Mesenchymal stem cell (in vitro differentiated cells and primary cell): ENCODE measurements around the gene CCNK.

ENCODE experiments used
- DNase-seq: peaks from one replicate; pipeline ENCODE4 v3.0.0-alpha.2; 2013
- H2AFZ ChIP-seq: one replicate; pipeline ENCODE4 v1.6.1; 2013; ENCODE audit warnings: low read depth, mild to moderate bottlenecking, control low read depth, inconsistent platforms, low read length, moderate library complexity
- H2AK5ac ChIP-seq: 2 replicates; pipeline ENCODE4 v1.6.1; 2013; ENCODE audit warnings: low read length, moderate library complexity, mild to moderate bottlenecking, inconsistent platforms; ENCODE audit not compliant: severe bottlenecking
- H2BK120ac ChIP-seq: one replicate; pipeline ENCODE4 v1.6.1; 2013; ENCODE audit warnings: low read depth, mild to moderate bottlenecking, inconsistent platforms, low read length, moderate library complexity
- H2BK12ac ChIP-seq, 2 experiments: one replicate each; pipeline ENCODE4 v1.6.1; 2013; ENCODE audit warnings: inconsistent platforms in 2 of 2, low read length in 2 of 2, mild to moderate bottlenecking in 2 of 2, moderate library complexity in 2 of 2, control low read depth in 1 of 2
- H2BK15ac ChIP-seq: one replicate; pipeline ENCODE4 v1.6.1; 2013; ENCODE audit warnings: mild to moderate bottlenecking, low read depth, inconsistent platforms; ENCODE audit not compliant: poor library complexity, severe bottlenecking
- H2BK5ac ChIP-seq: 2 replicates; pipeline ENCODE4 v1.6.1; 2013; ENCODE audit warnings: low read depth, mild to moderate bottlenecking, low read length, control low read depth, inconsistent platforms; ENCODE audit not compliant: poor library complexity, severe bottlenecking
- H3K14ac ChIP-seq, 2 experiments: one replicate each; pipeline ENCODE4 v1.6.1; 2013; ENCODE audit warnings: inconsistent platforms in 2 of 2, low read length in 2 of 2, control low read depth in 1 of 2, mild to moderate bottlenecking in 1 of 2, moderate library complexity in 1 of 2
- H3K18ac ChIP-seq, 2 experiments: one replicate each; pipeline ENCODE4 v1.6.1; 2013; ENCODE audit warnings: inconsistent platforms in 2 of 2, low read length in 2 of 2, control low read depth in 1 of 2, low read depth in 1 of 2, mild to moderate bottlenecking in 1 of 2
- H3K23ac ChIP-seq, 2 experiments: one replicate each; pipeline ENCODE4 v1.6.1; 2013; ENCODE audit warnings: inconsistent platforms in 2 of 2, low read length in 2 of 2, mild to moderate bottlenecking in 2 of 2, moderate library complexity in 2 of 2, control low read depth in 1 of 2
- H3K27ac ChIP-seq: 2 replicates; pipeline ENCODE4 v1.5.1; 2013; ENCODE audit warnings: mild to moderate bottlenecking, moderate library complexity, low read length, control low read depth, inconsistent platforms; ENCODE audit not compliant: poor library complexity, severe bottlenecking
- H3K27me3 ChIP-seq, 2 experiments: 2 replicates each; pipeline versions ENCODE4 v1.6.1 to v1.7.0; 2013; ENCODE audit warnings: low read length in 2 of 2, mild to moderate bottlenecking in 2 of 2, moderate library complexity in 2 of 2, control low read depth in 1 of 2, inconsistent platforms in 1 of 2; ENCODE audit not compliant: control insufficient read depth in 1 of 2, insufficient read depth in 1 of 2
- H3K36me3 ChIP-seq, 2 experiments: 2 replicates each; pipeline versions ENCODE4 v1.6.1 to v1.7.0; 2013; ENCODE audit warnings: low read length in 2 of 2, control low read depth in 1 of 2, inconsistent platforms in 1 of 2, low read depth in 1 of 2, mild to moderate bottlenecking in 1 of 2; ENCODE audit not compliant: insufficient read depth in 2 of 2, control insufficient read depth in 1 of 2
- H3K4ac ChIP-seq, 2 experiments: one replicate each; pipeline ENCODE4 v1.6.1; 2013; ENCODE audit warnings: inconsistent platforms in 2 of 2, low read length in 2 of 2, mild to moderate bottlenecking in 2 of 2, moderate library complexity in 2 of 2, control low read depth in 1 of 2, low read depth in 1 of 2
- H3K4me1 ChIP-seq: 2 replicates; pipeline ENCODE4 v1.6.1; 2013; ENCODE audit warnings: low read depth, low read length, control low read depth; ENCODE audit not compliant: control insufficient read depth, insufficient read depth
- H3K4me2 ChIP-seq: 2 replicates; pipeline ENCODE4 v1.6.1; 2013; ENCODE audit warnings: low read length, mild to moderate bottlenecking, inconsistent platforms; ENCODE audit not compliant: poor library complexity, severe bottlenecking
- H3K4me3 ChIP-seq, 2 experiments: 2 replicates each; pipeline versions ENCODE4 v1.5.1 to v1.7.0; 2013; ENCODE audit warnings: low read length in 2 of 2, mild to moderate bottlenecking in 2 of 2, control low read depth in 1 of 2, low read depth in 1 of 2; ENCODE audit not compliant: insufficient read depth in 1 of 2
- H3K79me1 ChIP-seq: replicated peaks from 2 replicates; pipeline ENCODE4 v1.6.1; 2013; ENCODE audit warnings: mild to moderate bottlenecking, control low read depth, low read length, inconsistent platforms; ENCODE audit not compliant: poor library complexity, severe bottlenecking
- H3K9ac ChIP-seq: 2 replicates; pipeline ENCODE4 v1.7.0; 2013; ENCODE audit warnings: mild to moderate bottlenecking, low read length, moderate library complexity
- H3K9me3 ChIP-seq: 2 replicates; pipeline ENCODE4 v1.7.0; 2013; ENCODE audit warnings: mild to moderate bottlenecking, low read length; ENCODE audit not compliant: control insufficient read depth
- H4K8ac ChIP-seq: one replicate; pipeline ENCODE4 v1.6.1; 2013; ENCODE audit warnings: inconsistent platforms, mild to moderate bottlenecking, low read length, moderate library complexity
- H4K91ac ChIP-seq: one replicate; pipeline ENCODE4 v1.6.1; 2013; ENCODE audit warnings: mild to moderate bottlenecking, low read length, inconsistent platforms
- WGBS: methylation state at CpG from one replicate; pipeline ENCODE4 v1.1.7; 2013; ENCODE audit warnings: mixed read lengths; 5-methylcytosine and 5-hydroxymethylcytosine counted together

Gene CCNK

GRCh38 chr14:99441918-99442317 is 39.3 kb upstream of the CCNK start:
- H3K36me3 ChIP-seq: peaks cover 37 to 46% of the 10 kb centered on the region in 2 experiments
- no peak overlapping the region for H3K23ac ChIP-seq
- H3K27me3 ChIP-seq: no peaks in the 10 kb centered on the region
- no peak overlapping the region for H3K9ac ChIP-seq
- H3K4ac ChIP-seq: no peak overlapping the region
- no peak overlapping the region for H2AK5ac ChIP-seq
- no peak overlapping the region for H4K91ac ChIP-seq
- H3K79me1 ChIP-seq: peaks cover 49% of the 10 kb centered on the region
- H3K18ac ChIP-seq: no peak overlapping the region
- H3K9me3 ChIP-seq: no peaks in the 10 kb centered on the region
- 92% methylated on average over 4 of the region's 7 CpGs for WGBS
- H3K27ac ChIP-seq: no peak overlapping the region
- H2BK15ac ChIP-seq: no peak overlapping the region
- H3K4me3 ChIP-seq: no peak overlapping the region
- H2BK5ac ChIP-seq: no peak overlapping the region
- no peak overlapping the region for H4K8ac ChIP-seq
- no peak for DNase-seq
- H2BK120ac ChIP-seq: no peak overlapping the region
- H3K4me1 ChIP-seq: peaks cover 3% of the 10 kb centered on the region
- H2AFZ ChIP-seq: no peak overlapping the region
- no peak overlapping the region for H3K4me2 ChIP-seq
- H2BK12ac ChIP-seq: no peak overlapping the region
- no peak overlapping the region for H3K14ac ChIP-seq

GRCh38 chr14:99445931-99446330 is 35.3 kb upstream of the CCNK start:
- H3K9ac ChIP-seq: no peak overlapping the region
- 97% methylated on average over 6 of the region's 7 CpGs for WGBS
- H3K9me3 ChIP-seq: no peaks in the 10 kb centered on the region
- H4K8ac ChIP-seq: no peak overlapping the region
- no peak overlapping the region for H3K23ac ChIP-seq
- H3K4ac ChIP-seq: no peak overlapping the region
- no peak overlapping the region for H3K4me3 ChIP-seq
- no peak for DNase-seq
- no peak overlapping the region for H2AK5ac ChIP-seq
- H3K4me1 ChIP-seq: no peaks in the 10 kb centered on the region
- no peak overlapping the region for H3K27ac ChIP-seq
- H3K79me1 ChIP-seq: peaks cover 38% of the 10 kb centered on the region
- H2BK15ac ChIP-seq: no peak overlapping the region
- peaks cover 34 to 54% of the 10 kb centered on the region in 2 experiments for H3K36me3 ChIP-seq
- H3K27me3 ChIP-seq: no peaks in the 10 kb centered on the region
- H2BK5ac ChIP-seq: no peak overlapping the region
- no peak overlapping the region for H2BK120ac ChIP-seq
- H2AFZ ChIP-seq: no peak overlapping the region
- H2BK12ac ChIP-seq: no peak overlapping the region
- no peak overlapping the region for H3K18ac ChIP-seq
- H4K91ac ChIP-seq: no peak overlapping the region
- H3K4me2 ChIP-seq: no peak overlapping the region
- H3K14ac ChIP-seq: no peak overlapping the region

GRCh38 chr14:99447739-99448138 is 33.5 kb upstream of the CCNK start:
- H3K9me3 ChIP-seq: no peaks in the 10 kb centered on the region
- no peak overlapping the region for H2BK15ac ChIP-seq
- no peak overlapping the region for H2BK12ac ChIP-seq
- H3K23ac ChIP-seq: no peak overlapping the region
- H3K27ac ChIP-seq: no peak overlapping the region
- H3K14ac ChIP-seq: no peak overlapping the region
- H2AK5ac ChIP-seq: no peak overlapping the region
- H4K91ac ChIP-seq: no peak overlapping the region
- no peak overlapping the region for H3K9ac ChIP-seq
- H2AFZ ChIP-seq: no peak overlapping the region
- no peak overlapping the region for H3K4ac ChIP-seq
- no peak overlapping the region for H4K8ac ChIP-seq
- peaks cover 2% of the 10 kb centered on the region for H3K4me1 ChIP-seq
- no peak overlapping the region for H3K4me3 ChIP-seq
- H2BK5ac ChIP-seq: no peak overlapping the region
- H2BK120ac ChIP-seq: no peak overlapping the region
- no peak overlapping the region for H3K18ac ChIP-seq
- H3K79me1 ChIP-seq: peaks cover 34% of the 10 kb centered on the region
- no peak overlapping the region for H3K4me2 ChIP-seq
- H3K27me3 ChIP-seq: no peaks in the 10 kb centered on the region
- DNase-seq: no peak
- WGBS: 90% methylated on average over 4 of the region's 4 CpGs
- peaks cover 28 to 56% of the 10 kb centered on the region in 2 experiments for H3K36me3 ChIP-seq

GRCh38 chr14:99450266-99450665 is 30.9 kb upstream of the CCNK start:
- no peaks in the 10 kb centered on the region for H3K9me3 ChIP-seq
- no peak overlapping the region for H3K27ac ChIP-seq
- H3K4me3 ChIP-seq: no peak overlapping the region
- H2AFZ ChIP-seq: no peak overlapping the region
- H3K9ac ChIP-seq: no peak overlapping the region
- no peak overlapping the region for H3K14ac ChIP-seq
- H3K27me3 ChIP-seq: no peaks in the 10 kb centered on the region
- no peak overlapping the region for H3K18ac ChIP-seq
- 100% methylated on average over 2 of the region's 3 CpGs for WGBS
- no peak overlapping the region for H2BK5ac ChIP-seq
- H4K8ac ChIP-seq: no peak overlapping the region
- no peak overlapping the region for H3K4ac ChIP-seq
- no peak overlapping the region for H2AK5ac ChIP-seq
- no peak overlapping the region for H2BK120ac ChIP-seq
- peaks cover 5% of the 10 kb centered on the region for H3K4me1 ChIP-seq
- DNase-seq: no peak
- peaks cover 29 to 60% of the 10 kb centered on the region in 2 experiments for H3K36me3 ChIP-seq
- H3K23ac ChIP-seq: no peak overlapping the region
- H2BK15ac ChIP-seq: no peak overlapping the region
- H2BK12ac ChIP-seq: no peak overlapping the region
- H3K4me2 ChIP-seq: no peak overlapping the region
- H4K91ac ChIP-seq: no peak overlapping the region
- peaks cover 35% of the 10 kb centered on the region for H3K79me1 ChIP-seq
